Mammary epithelial cell (primary cell): Measurements from ENCODE around the gene LYZL4.

ENCODE experiments used
- EZH2 ChIP-seq: IDR thresholded peaks from 2 replicates; pipeline ENCODE4 v1.6.1; 2012; ENCODE audit warnings: low read length, inconsistent platforms, borderline replicate concordance
- TF ChIP-seq, protein P1 (sequence below), 2 donors: IDR thresholded peaks in 1 of 2; conservative IDR thresholded peaks in 1 of 2; 2 replicates each; pipeline ENCODE4 v1.5.1; 2011 to 2012; ENCODE audit warnings: inconsistent platforms in 2 of 2, low read length in 2 of 2, mild to moderate bottlenecking in 2 of 2, control low read depth in 1 of 2, low read depth in 1 of 2; ENCODE audit not compliant: insufficient read depth in 1 of 2; ENCODE audit errors: extremely low read depth in 1 of 2

DNA sequence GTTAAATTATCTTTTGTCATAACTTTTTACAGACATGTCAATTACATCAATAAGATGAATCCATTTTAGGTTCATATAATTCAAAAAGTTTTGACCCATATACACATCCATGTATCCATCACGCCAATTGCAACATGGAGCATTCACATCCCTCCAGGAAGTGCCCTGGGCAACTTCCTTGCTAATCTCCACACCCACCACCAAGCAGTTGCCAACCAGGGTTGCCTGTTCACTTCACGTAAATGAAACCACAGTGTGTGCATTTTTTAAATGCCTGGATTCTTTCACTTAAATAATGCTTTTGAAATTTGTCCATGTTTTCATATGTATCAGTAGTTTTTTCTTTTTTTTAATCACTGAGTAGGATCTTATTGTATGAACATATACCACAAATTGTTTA, 40.7 kb upstream of the LYZL4 start:
- TF ChIP-seq, protein P1, sequence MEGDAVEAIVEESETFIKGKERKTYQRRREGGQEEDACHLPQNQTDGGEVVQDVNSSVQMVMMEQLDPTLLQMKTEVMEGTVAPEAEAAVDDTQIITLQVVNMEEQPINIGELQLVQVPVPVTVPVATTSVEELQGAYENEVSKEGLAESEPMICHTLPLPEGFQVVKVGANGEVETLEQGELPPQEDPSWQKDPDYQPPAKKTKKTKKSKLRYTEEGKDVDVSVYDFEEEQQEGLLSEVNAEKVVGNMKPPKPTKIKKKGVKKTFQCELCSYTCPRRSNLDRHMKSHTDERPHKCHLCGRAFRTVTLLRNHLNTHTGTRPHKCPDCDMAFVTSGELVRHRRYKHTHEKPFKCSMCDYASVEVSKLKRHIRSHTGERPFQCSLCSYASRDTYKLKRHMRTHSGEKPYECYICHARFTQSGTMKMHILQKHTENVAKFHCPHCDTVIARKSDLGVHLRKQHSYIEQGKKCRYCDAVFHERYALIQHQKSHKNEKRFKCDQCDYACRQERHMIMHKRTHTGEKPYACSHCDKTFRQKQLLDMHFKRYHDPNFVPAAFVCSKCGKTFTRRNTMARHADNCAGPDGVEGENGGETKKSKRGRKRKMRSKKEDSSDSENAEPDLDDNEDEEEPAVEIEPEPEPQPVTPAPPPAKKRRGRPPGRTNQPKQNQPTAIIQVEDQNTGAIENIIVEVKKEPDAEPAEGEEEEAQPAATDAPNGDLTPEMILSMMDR (conservative IDR thresholded peaks at IDR 0.05 in 1 of 2, IDR thresholded peaks at IDR 0.05 in 1 of 2; ENCODE audit: extremely low read depth in 1 of 2, insufficient read depth in 1 of 2, low read depth in 1 of 2, low read length in 2 of 2) = no peak
- no peak for TF ChIP-seq EZH2
